ENCODE data around the gene SHMT2.
A peak's percentile ranks its signal among the peaks of the same experiment; 100 is the strongest.
"Not testable (repeated sequence)": the region's sequence is repeated elsewhere in the genome, so short reads cannot be mapped to it uniquely, and the experiment has no call there.

Gene SHMT2

GRCh38 chr12:57272337-57273151 is 43.0 kb downstream of the SHMT2 start:
- no peak for DNase-seq

GRCh38 chr12:57273516-57273915 is 44.0 kb downstream of the SHMT2 start:
- no peak for DNase-seq

GRCh38 chr12:57276233-57276632 is 46.7 kb downstream of the SHMT2 start:
- not testable (repeated sequence) for DNase-seq

- DNase-seq, result peak; percentile 13
These were observed 47.5 kb downstream of the SHMT2 start for GRCh38 chr12:57276935-57277563.

GRCh38 chr12:57278465-57279381 is 49.2 kb downstream of the SHMT2 start:
- no peak for DNase-seq

GRCh38 chr12:57280211-57281062 is 50.9 kb downstream of the SHMT2 start:
- no peak for DNase-seq

GRCh38 chr12:57282073-57282472 is 52.6 kb downstream of the SHMT2 start:
- not testable (repeated sequence) for DNase-seq

Data from COR-L47 (cell line).